Heart left ventricle (tissue), 16 donors: ENCODE measurements around the gene CRYBB2. TPM values are rescaled to one million over a fixed set of nuclear protein-coding genes. Genes with fewer than 3 reads are reported as not detected.
"Not testable (repeated sequence)": the region's sequence is repeated elsewhere in the genome, so short reads cannot be mapped to it uniquely, and the experiment has no call there.

Experiments
- ATAC-seq, 4 donors: fragments of 200-7000 bp; cut with Tn5 transposase; one replicate each; pipeline ENCODE4 v1.9.1; 2020 to 2022; ENCODE audit warnings: moderate library complexity in 4 of 4, mild to moderate bottlenecking in 3 of 4, moderate number of reproducible peaks in 1 of 4
- DNase-seq, 5 donors: peaks; one replicate each; pipeline ENCODE4 v3.0.0-alpha.2; 2020
- H3K27ac ChIP-seq, 12 donors: fragments of 200-600 bp; sonication (generic) in 4 of 12; one replicate each; pipeline versions ENCODE4 v1.5.0 to v1.8.0; 2016 to 2022; ENCODE audit warnings: mild to moderate bottlenecking in 2 of 12
- H3K27me3 ChIP-seq, 9 donors: fragments of 200-600 bp; sonication (generic) in 2 of 9; one replicate each; pipeline versions ENCODE4 v1.5.1 to v1.8.0; 2016 to 2022; ENCODE audit warnings: mild to moderate bottlenecking in 3 of 9
- H3K36me3 ChIP-seq, 9 donors: fragments of 200-600 bp; sonication (generic) in 2 of 9; one replicate each; pipeline versions ENCODE4 v1.5.0 to v1.8.0; 2018 to 2022; ENCODE audit warnings: mild to moderate bottlenecking in 2 of 9
- H3K4me1 ChIP-seq, 12 donors: fragments of 200-600 bp; sonication (generic) in 4 of 12; one replicate each; pipeline versions ENCODE4 v1.5.0 to v1.8.0; 2016 to 2022; ENCODE audit warnings: mild to moderate bottlenecking in 3 of 12
- H3K4me3 ChIP-seq, 12 donors: fragments of 200-600 bp; sonication (generic) in 4 of 12; one replicate each; pipeline versions ENCODE4 v1.5.0 to v1.8.0; 2017 to 2022; ENCODE audit warnings: mild to moderate bottlenecking in 9 of 12, moderate library complexity in 4 of 12
- H3K9me3 ChIP-seq, 12 donors: fragments of 200-600 bp; sonication (generic) in 4 of 12; one replicate each; pipeline versions ENCODE4 v1.5.0 to v1.8.0; 2016 to 2022; ENCODE audit warnings: mild to moderate bottlenecking in 1 of 12
- POLR2A ChIP-seq, 2 donors: fragments of 450-650 bp; IDR thresholded peaks; one replicate each; pipeline ENCODE4 v1.6.1; 2017; ENCODE audit warnings: antibody characterized with exemption in 2 of 2, mild to moderate bottlenecking in 2 of 2, moderate library complexity in 2 of 2
- WGBS, 4 donors: extraction: QIAGEN DNeasy Blood & Tissue Kit in 2 of 4; methylation state at CpG; one replicate each; pipeline versions ENCODE4 v1.1.5 to v1.1.7; 2013 to 2018; 5-methylcytosine and 5-hydroxymethylcytosine counted together
- intact Hi-C, 10 donors: fragments of 100-400 bp; cut with DNase I; formaldehyde crosslinking; loops; one replicate each; pipeline versions ENCODE4 v1.11.1 to v1.14.2; 2022
- polyA plus RNA-seq, 2 donors: library from polyadenylated mRNA; stranded (reverse); fragments of 200-250 nt; gene quantifications; one replicate each; pipeline ENCODE4 v1.2.3, GENCODE V29; 2013
- total RNA-seq, 9 donors: library from RNA; depleted of rRNA in 2 of 9; stranded (reverse); fragments of >200 nt in 2 of 9; fragmentation: NEBNext Ultra II Directional in 3 of 9; extraction: Animal tissue kit (Norgen Biotek cat#: 25700) in 3 of 9; gene quantifications; one replicate each; pipeline versions ENCODE4 v1.1.0 to v1.2.4, GENCODE V29; 2016 to 2023
- TF ChIP-seq, protein P1 (sequence below), 12 donors: fragments of 200-600 bp; sonication (generic) in 4 of 12; IDR thresholded peaks; one replicate each; pipeline versions ENCODE4 v1.5.0 to v1.8.0; 2018 to 2022; ENCODE audit warnings: antibody characterized with exemption in 12 of 12, mild to moderate bottlenecking in 5 of 12
- donor health status: ischemic (EF 13 %, LVEDD 7.1; RV severe dilation, severe dysfunction).
- donor health status: healthy with polysubstance abuse.
- donor health status: DM: no; HTN: yes; CAD: no.
- donor health status: DM: no; HTN: no; CAD: no.
- donor health status: ischemic (EF 25% LVEDD 6.9; RV normal size, moderate dysfunction).
- donor health status: ischemic (EF 25% LVEDD 5.7; RV mildly dilated, moderate dysfunction).
- donor health status: healthy.
- donor health status: DM: yes; HTN: yes; CAD: no.
- donor health status: ischemic (EF 35%, LVEDD 5.7; RV mildly dilated, moderate dysfunction).
- donor health status: nonischemic (EF 11% LVEDD 7.7; RV severe dilation, severe dysfunction).
- donor health status: DM: yes; HTN: yes; CAD: no.
- donor health status: PGD.
- donor health status: ischemic (EF 29% LVEDD 5.4; RV normal size, mild dysfunction).
- donor health status: nonischemic (EF 23%, LVEDD 6.1; RV moderate dilation, normal function).

CRYBB2 gene
- total and polyA plus RNA-seq, 11 donors = not detected

GRCh38 chr22:25219948-25220442 is 556 bp downstream of the CRYBB2 start:
- ATAC-seq = no peak

DNA sequence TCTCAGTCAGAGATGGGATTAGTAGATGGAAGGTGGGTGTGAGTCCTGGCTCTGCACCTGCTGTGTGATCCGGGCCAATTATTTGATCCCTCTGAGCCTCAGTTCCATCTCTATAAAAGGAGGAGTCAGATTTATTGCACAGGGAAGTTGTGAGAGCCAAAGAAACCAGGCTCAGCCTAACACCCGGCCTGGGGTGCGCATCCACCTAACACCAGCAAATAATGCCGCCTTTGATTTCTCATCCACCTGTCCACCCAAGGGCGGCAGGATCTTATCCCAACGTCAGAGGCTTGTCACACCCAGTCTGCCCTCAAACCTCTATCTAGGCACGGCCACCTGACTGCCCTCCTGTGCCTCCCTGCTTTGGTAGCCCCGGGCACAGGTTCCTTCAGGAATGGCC is 2.4 kb downstream of the CRYBB2 start:
- whole genome bisulfite sequencing, 4 donors = 78 to 86% (median 82%) methylated on average over 8 of the region's 8 CpGs
- peaks cover 0 to 16% (median 5%) of the 10 kb centered on the region in 9 donors for H3K27me3 ChIP-seq

More at GRCh38 chr22:25219948-25220442, 556 bp downstream of the CRYBB2 start:
- WGBS, 4 donors = 58 to 71% (median 61%) methylated on average over 4 of the region's 4 CpGs
- Histone ChIP-seq H3K4me1 (no peaks in the 10 kb centered on the region), H3K27ac (no peak overlapping the region), H3K4me3 (no peak overlapping the region), H3K27me3 (peaks cover 0 to 16% (median 3%) of the 10 kb centered on the region in 9 donors), H3K36me3 (no peaks in the 10 kb centered on the region), H3K9me3 (no peaks in the 10 kb centered on the region)
- no peak for TF ChIP-seq POLR2A (IDR thresholded peaks at IDR 0.05)
- TF ChIP-seq, protein P1, sequence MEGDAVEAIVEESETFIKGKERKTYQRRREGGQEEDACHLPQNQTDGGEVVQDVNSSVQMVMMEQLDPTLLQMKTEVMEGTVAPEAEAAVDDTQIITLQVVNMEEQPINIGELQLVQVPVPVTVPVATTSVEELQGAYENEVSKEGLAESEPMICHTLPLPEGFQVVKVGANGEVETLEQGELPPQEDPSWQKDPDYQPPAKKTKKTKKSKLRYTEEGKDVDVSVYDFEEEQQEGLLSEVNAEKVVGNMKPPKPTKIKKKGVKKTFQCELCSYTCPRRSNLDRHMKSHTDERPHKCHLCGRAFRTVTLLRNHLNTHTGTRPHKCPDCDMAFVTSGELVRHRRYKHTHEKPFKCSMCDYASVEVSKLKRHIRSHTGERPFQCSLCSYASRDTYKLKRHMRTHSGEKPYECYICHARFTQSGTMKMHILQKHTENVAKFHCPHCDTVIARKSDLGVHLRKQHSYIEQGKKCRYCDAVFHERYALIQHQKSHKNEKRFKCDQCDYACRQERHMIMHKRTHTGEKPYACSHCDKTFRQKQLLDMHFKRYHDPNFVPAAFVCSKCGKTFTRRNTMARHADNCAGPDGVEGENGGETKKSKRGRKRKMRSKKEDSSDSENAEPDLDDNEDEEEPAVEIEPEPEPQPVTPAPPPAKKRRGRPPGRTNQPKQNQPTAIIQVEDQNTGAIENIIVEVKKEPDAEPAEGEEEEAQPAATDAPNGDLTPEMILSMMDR (IDR thresholded peaks at IDR 0.05) = no peak
- intact Hi-C loops = loop anchor here in 1 of 10 donors (10.0 kb wide), 1 partner anchor 115 kb away; no protein-coding TSS in a partner anchor
- no peak for DNase-seq

DNA sequence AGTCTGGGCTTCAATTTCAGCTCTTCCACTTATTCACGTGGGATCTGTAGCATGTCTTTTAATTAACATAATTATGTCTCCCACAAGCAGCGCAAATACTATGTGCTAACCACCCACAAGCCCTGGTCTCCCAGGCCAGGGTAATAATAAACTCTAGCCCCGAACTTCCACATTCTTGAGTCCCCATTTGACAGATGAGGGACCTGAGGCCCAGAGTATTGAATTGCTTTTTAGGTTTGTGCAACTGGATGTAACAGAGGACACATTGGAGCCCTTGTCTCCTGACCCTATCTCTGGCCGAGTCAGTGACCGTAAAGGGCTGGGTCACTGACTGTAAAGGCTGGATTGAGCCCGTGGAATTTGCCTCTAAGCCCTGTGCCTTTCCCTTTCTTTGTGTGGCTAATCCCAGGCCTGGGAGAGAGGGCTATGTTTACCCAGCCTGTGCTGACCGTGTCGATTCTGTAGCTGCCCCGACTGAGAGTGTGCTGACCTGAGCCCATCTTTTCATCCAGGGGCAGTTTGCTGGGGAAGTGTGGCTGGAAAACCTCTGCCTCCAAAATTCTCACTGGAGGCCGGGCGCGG is 3.9 kb downstream of the CRYBB2 start:
- H3K27me3 ChIP-seq = peaks cover 0 to 16% (median 5%) of the 10 kb centered on the region in 9 donors
- H3K9me3 ChIP-seq = no peaks in the 10 kb centered on the region
- H3K36me3 ChIP-seq = no peaks in the 10 kb centered on the region
- intact Hi-C loops = no loop called here
- H3K4me1 ChIP-seq = no peaks in the 10 kb centered on the region
- H3K4me3 ChIP-seq = no peak overlapping the region
- H3K27ac ChIP-seq = no peak overlapping the region
- ATAC-seq (no peak), DNase-seq (no peak)
- 75 to 83% (median 79%) methylated on average over 8 to 12 of the region's 12 CpGs for WGBS, 4 donors
- no peak for TF ChIP-seq POLR2A (IDR thresholded peaks at IDR 0.05)

More for the DNA sequence above, 2.4 kb downstream of the CRYBB2 start:
- Histone ChIP-seq H3K9me3 (no peaks in the 10 kb centered on the region), H3K36me3 (no peaks in the 10 kb centered on the region), H3K4me1 (no peaks in the 10 kb centered on the region), H3K27ac (no peak overlapping the region), H3K4me3 (no peak overlapping the region)
- no peak for TF ChIP-seq POLR2A (IDR thresholded peaks at IDR 0.05)
- intact Hi-C loops = no loop called here
- ATAC-seq (no peak), DNase-seq (no peak)

- Histone ChIP-seq H3K27me3 (peaks cover 0 to 6% (median 0%) of the 10 kb centered on the region in 9 donors), H3K36me3 (no peaks in the 10 kb centered on the region), H3K27ac (no peak overlapping the region), H3K4me3 (no peak overlapping the region), H3K9me3 (no peaks in the 10 kb centered on the region), H3K4me1 (no peaks in the 10 kb centered on the region)
- no peak for TF ChIP-seq POLR2A (IDR thresholded peaks at IDR 0.05)
- TF ChIP-seq, protein P1 (IDR thresholded peaks at IDR 0.05) = no peak
- DNase-seq = no peak
- ATAC-seq = no peak
- WGBS, 4 donors = 87 to 97% (median 94%) methylated on average over 13 of the region's 13 CpGs
- intact Hi-C loops = no loop called here
These were observed 9.4 kb downstream of the CRYBB2 start for GRCh38 chr22:25228822-25229221.

GRCh38 chr22:25230760-25231159 is 11.3 kb downstream of the CRYBB2 start:
- intact Hi-C loops = loop anchor here in 2 of 10 donors (10.0 kb wide), 2 partner anchors 104 to 554 kb away; no protein-coding TSS in a partner anchor
- DNase-seq, H3K9me3 ChIP-seq, ATAC-seq, H3K27ac ChIP-seq, H3K4me1 ChIP-seq, H3K36me3 ChIP-seq, H3K4me3 ChIP-seq, H3K27me3 ChIP-seq: not testable (repeated sequence)
- WGBS, 4 donors = 82 to 86% (median 85%) methylated on average over 2 of the region's 2 CpGs
